ENCODE measurements around the gene MCTP2.

The MCTP2 gene

DNA sequence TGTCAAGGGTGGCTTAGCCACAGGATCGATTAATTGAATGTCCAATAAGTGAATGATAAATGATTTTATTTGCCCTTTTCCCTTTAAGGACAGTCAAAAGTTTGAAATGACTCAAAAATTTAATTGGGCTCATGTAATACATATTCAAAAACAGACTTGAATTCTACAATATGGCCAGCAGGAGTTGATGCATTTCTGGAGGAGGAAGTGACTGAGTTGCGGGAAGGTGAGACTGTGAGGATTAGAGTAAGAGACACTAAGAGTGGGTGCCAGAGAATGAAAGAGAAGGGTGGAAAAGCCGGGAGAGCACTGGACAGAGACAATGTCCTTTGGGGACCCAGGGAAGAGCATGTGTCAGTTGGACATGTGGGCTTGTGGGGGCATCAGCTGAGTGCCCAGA is 83.3 kb downstream of the MCTP2 start:
- no peak for DNase-seq (ENCODE audit: low read depth)
- TF ChIP-seq, protein P1, sequence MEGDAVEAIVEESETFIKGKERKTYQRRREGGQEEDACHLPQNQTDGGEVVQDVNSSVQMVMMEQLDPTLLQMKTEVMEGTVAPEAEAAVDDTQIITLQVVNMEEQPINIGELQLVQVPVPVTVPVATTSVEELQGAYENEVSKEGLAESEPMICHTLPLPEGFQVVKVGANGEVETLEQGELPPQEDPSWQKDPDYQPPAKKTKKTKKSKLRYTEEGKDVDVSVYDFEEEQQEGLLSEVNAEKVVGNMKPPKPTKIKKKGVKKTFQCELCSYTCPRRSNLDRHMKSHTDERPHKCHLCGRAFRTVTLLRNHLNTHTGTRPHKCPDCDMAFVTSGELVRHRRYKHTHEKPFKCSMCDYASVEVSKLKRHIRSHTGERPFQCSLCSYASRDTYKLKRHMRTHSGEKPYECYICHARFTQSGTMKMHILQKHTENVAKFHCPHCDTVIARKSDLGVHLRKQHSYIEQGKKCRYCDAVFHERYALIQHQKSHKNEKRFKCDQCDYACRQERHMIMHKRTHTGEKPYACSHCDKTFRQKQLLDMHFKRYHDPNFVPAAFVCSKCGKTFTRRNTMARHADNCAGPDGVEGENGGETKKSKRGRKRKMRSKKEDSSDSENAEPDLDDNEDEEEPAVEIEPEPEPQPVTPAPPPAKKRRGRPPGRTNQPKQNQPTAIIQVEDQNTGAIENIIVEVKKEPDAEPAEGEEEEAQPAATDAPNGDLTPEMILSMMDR (IDR thresholded peaks at IDR 0.05; ENCODE audit: control insufficient read depth, insufficient read depth, low read depth, low read length, missing control alignments), result no peak
- no peak overlapping the region for H3K4me3 ChIP-seq (ENCODE audit: control insufficient read depth, low read depth, low read length)

- H3K4me3 ChIP-seq (ENCODE audit: control insufficient read depth, low read depth, low read length), result no peak overlapping the region
- TF ChIP-seq, protein P1 (IDR thresholded peaks at IDR 0.05; ENCODE audit: control insufficient read depth, insufficient read depth, low read depth, low read length, missing control alignments), result no peak
- no peak for DNase-seq (ENCODE audit: low read depth)
Measured at GRCh38 chr15:94317211-94317610, 85.8 kb downstream of the MCTP2 start.

- H3K4me3 ChIP-seq (ENCODE audit: control insufficient read depth, low read depth, low read length), result no peak overlapping the region
- DNase-seq (ENCODE audit: low read depth), result peak; percentile 58
- TF ChIP-seq, protein P1 (IDR thresholded peaks at IDR 0.05; ENCODE audit: control insufficient read depth, insufficient read depth, low read depth, low read length, missing control alignments), result no peak
Measured at GRCh38 chr15:94322141-94322540, 90.8 kb downstream of the MCTP2 start.

DNA sequence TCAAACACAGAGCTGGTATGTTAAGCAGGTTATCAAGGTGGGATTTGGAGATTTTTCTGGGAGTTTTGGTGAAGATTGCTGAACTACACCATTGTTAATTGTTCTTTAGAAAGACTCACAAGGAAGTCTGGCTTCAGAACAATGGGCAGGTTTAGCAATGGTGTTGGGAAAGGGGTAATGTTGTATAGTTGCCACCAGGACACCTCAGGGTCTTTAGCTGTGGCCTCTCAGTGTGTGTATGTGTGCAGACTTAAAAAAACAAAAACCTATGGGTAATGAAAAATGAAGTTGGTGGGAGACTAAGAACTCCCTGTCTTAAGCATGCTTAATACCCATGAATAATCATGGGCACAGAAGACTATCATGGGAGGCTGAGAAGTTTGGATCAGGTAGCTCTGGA is 91.7 kb downstream of the MCTP2 start:
- no peak for DNase-seq (ENCODE audit: low read depth)
- H3K4me3 ChIP-seq (ENCODE audit: control insufficient read depth, low read depth, low read length), result no peak overlapping the region
- TF ChIP-seq, protein P1 (IDR thresholded peaks at IDR 0.05; ENCODE audit: control insufficient read depth, insufficient read depth, low read depth, low read length, missing control alignments), result no peak

- TF ChIP-seq, protein P1 (IDR thresholded peaks at IDR 0.05; ENCODE audit: control insufficient read depth, insufficient read depth, low read depth, low read length, missing control alignments), result peak; percentile 89
- H3K4me3 ChIP-seq (ENCODE audit: control insufficient read depth, low read depth, low read length), result no peak overlapping the region
- DNase-seq (ENCODE audit: low read depth), result no peak
Measured at GRCh38 chr15:94324117-94324826, 92.9 kb downstream of the MCTP2 start.

- DNase-seq (ENCODE audit: low read depth), result no peak
- no peak overlapping the region for H3K4me3 ChIP-seq (ENCODE audit: control insufficient read depth, low read depth, low read length)
- TF ChIP-seq, protein P1 (IDR thresholded peaks at IDR 0.05; ENCODE audit: control insufficient read depth, insufficient read depth, low read depth, low read length, missing control alignments), result no peak
Measured at GRCh38 chr15:94324835-94325767, 93.7 kb downstream of the MCTP2 start.

All from AG09309 (cell line).